ENCODE measurements around the gene PEG3. TPM values are rescaled to one million over a fixed set of nuclear protein-coding genes. Genes with fewer than 3 reads are reported as not detected.

Gene PEG3
- total and polyA plus RNA-seq, 2 experiments from 2014 or later, result not detected

DNA sequence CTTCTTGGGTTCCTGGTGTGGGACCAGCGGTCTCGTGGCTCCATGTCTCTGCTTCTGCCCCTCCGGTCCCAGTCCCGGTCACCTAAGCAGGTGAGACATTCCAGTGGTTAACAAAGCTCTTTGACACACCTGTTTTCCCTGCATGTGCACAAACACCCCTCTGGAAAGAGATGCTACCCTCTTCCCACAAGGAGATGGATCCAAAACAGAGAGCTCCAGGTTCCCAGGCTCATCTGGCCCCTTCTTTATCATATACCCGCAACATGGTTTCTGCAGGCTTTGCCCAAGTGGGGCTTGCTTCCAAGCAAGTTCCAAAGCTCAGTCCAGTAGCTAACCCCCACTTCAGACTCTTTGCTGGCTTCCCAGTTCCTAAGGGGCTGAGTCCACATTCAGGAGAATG is 17.8 kb downstream of the PEG3 start:
- no peaks in the 10 kb centered on the region for H3K4me1 ChIP-seq (ENCODE audit: insufficient read depth)
- H3K79me2 ChIP-seq (replicated peaks; ENCODE audit: insufficient read depth), result no peaks in the 10 kb centered on the region
- Mint-ChIP-seq H3K27ac (no peak overlapping the region), H3K4me3 (no peak overlapping the region), H3K9me3 (peaks cover 100% of the 10 kb centered on the region), H3K27me3 (ENCODE audit: insufficient read depth, low read depth, poor library complexity) (peaks cover 6% of the 10 kb centered on the region), H3K36me3 (ENCODE audit: low read depth) (peaks cover 46% of the 10 kb centered on the region), H3K4me1 (no peaks in the 10 kb centered on the region)
- no peak overlapping the region for H3K4me2 ChIP-seq
- H3F3A ChIP-seq (replicated peaks; ENCODE audit: low read depth), result no peaks in the 10 kb centered on the region
- ATAC-seq (no peak), DNase-seq (ENCODE audit: low spot score) (no peak)
- no peak overlapping the region for H3K4me3 ChIP-seq
- H2AFZ ChIP-seq, result no peak overlapping the region
- peaks cover 9% of the 10 kb centered on the region; the same call in 1 of the 2 replicates for H3K36me3 ChIP-seq (ENCODE audit: insufficient read depth)
- TF ChIP-seq, protein P1, sequence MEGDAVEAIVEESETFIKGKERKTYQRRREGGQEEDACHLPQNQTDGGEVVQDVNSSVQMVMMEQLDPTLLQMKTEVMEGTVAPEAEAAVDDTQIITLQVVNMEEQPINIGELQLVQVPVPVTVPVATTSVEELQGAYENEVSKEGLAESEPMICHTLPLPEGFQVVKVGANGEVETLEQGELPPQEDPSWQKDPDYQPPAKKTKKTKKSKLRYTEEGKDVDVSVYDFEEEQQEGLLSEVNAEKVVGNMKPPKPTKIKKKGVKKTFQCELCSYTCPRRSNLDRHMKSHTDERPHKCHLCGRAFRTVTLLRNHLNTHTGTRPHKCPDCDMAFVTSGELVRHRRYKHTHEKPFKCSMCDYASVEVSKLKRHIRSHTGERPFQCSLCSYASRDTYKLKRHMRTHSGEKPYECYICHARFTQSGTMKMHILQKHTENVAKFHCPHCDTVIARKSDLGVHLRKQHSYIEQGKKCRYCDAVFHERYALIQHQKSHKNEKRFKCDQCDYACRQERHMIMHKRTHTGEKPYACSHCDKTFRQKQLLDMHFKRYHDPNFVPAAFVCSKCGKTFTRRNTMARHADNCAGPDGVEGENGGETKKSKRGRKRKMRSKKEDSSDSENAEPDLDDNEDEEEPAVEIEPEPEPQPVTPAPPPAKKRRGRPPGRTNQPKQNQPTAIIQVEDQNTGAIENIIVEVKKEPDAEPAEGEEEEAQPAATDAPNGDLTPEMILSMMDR (conservative IDR thresholded peaks at IDR 0.05; ENCODE audit: low read depth in 2 of 2), result no peak
- TF ChIP-seq CREB1 (CRISPR knock-in tag; IDR thresholded peaks at IDR 0.05; ENCODE audit: low read depth) (no peak), EZH2 (IDR thresholded peaks at IDR 0.05; ENCODE audit: low read depth, unreplicated experiment) (no peak), STAT1 (IDR thresholded peaks at IDR 0.05; ENCODE audit: unreplicated experiment) (no peak), JUNB (IDR thresholded peaks at IDR 0.05; ENCODE audit: unreplicated experiment) (no peak), ZNF331 (CRISPR knock-in tag; IDR thresholded peaks at IDR 0.05; ENCODE audit: low read depth) (no peak), POLR2AphosphoS5 (IDR thresholded peaks at IDR 0.05; ENCODE audit: low read depth) (no peak), EZH2phosphoT487 (IDR thresholded peaks at IDR 0.05; ENCODE audit: unreplicated experiment) (no peak), ZNF114 (CRISPR knock-in tag; IDR thresholded peaks at IDR 0.05) (no peak), NANOG (IDR thresholded peaks at IDR 0.05; ENCODE audit: borderline replicate concordance) (no peak)
- TF ChIP-seq, protein P2, sequence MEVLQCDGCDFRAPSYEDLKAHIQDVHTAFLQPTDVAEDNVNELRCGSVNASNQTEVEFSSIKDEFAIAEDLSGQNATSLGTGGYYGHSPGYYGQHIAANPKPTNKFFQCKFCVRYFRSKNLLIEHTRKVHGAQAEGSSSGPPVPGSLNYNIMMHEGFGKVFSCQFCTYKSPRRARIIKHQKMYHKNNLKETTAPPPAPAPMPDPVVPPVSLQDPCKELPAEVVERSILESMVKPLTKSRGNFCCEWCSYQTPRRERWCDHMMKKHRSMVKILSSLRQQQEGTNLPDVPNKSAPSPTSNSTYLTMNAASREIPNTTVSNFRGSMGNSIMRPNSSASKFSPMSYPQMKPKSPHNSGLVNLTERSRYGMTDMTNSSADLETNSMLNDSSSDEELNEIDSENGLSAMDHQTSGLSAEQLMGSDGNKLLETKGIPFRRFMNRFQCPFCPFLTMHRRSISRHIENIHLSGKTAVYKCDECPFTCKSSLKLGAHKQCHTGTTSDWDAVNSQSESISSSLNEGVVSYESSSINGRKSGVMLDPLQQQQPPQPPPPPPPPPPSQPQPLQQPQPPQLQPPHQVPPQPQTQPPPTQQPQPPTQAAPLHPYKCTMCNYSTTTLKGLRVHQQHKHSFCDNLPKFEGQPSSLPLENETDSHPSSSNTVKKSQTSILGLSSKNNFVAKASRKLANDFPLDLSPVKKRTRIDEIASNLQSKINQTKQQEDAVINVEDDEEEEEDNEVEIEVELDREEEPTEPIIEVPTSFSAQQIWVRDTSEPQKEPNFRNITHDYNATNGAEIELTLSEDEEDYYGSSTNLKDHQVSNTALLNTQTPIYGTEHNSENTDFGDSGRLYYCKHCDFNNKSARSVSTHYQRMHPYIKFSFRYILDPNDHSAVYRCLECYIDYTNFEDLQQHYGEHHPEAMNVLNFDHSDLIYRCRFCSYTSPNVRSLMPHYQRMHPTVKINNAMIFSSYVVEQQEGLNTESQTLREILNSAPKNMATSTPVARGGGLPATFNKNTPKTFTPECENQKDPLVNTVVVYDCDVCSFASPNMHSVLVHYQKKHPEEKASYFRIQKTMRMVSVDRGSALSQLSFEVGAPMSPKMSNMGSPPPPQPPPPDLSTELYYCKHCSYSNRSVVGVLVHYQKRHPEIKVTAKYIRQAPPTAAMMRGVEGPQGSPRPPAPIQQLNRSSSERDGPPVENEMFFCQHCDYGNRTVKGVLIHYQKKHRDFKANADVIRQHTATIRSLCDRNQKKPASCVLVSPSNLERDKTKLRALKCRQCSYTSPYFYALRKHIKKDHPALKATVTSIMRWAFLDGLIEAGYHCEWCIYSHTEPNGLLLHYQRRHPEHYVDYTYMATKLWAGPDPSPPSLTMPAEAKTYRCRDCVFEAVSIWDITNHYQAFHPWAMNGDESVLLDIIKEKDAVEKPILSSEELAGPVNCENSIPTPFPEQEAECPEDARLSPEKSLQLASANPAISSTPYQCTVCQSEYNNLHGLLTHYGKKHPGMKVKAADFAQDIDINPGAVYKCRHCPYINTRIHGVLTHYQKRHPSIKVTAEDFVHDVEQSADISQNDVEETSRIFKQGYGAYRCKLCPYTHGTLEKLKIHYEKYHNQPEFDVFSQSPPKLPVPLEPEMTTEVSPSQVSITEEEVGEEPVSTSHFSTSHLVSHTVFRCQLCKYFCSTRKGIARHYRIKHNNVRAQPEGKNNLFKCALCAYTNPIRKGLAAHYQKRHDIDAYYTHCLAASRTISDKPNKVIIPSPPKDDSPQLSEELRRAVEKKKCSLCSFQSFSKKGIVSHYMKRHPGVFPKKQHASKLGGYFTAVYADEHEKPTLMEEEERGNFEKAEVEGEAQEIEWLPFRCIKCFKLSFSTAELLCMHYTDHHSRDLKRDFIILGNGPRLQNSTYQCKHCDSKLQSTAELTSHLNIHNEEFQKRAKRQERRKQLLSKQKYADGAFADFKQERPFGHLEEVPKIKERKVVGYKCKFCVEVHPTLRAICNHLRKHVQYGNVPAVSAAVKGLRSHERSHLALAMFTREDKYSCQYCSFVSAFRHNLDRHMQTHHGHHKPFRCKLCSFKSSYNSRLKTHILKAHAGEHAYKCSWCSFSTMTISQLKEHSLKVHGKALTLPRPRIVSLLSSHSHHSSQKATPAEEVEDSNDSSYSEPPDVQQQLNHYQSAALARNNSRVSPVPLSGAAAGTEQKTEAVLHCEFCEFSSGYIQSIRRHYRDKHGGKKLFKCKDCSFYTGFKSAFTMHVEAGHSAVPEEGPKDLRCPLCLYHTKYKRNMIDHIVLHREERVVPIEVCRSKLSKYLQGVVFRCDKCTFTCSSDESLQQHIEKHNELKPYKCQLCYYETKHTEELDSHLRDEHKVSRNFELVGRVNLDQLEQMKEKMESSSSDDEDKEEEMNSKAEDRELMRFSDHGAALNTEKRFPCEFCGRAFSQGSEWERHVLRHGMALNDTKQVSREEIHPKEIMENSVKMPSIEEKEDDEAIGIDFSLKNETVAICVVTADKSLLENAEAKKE (CRISPR knock-in tag; IDR thresholded peaks at IDR 0.05), result no peak
- TF ChIP-seq, protein P3, sequence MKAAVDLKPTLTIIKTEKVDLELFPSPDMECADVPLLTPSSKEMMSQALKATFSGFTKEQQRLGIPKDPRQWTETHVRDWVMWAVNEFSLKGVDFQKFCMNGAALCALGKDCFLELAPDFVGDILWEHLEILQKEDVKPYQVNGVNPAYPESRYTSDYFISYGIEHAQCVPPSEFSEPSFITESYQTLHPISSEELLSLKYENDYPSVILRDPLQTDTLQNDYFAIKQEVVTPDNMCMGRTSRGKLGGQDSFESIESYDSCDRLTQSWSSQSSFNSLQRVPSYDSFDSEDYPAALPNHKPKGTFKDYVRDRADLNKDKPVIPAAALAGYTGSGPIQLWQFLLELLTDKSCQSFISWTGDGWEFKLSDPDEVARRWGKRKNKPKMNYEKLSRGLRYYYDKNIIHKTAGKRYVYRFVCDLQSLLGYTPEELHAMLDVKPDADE (IDR thresholded peaks at IDR 0.05), result no peak
- TF ChIP-seq, protein P4, sequence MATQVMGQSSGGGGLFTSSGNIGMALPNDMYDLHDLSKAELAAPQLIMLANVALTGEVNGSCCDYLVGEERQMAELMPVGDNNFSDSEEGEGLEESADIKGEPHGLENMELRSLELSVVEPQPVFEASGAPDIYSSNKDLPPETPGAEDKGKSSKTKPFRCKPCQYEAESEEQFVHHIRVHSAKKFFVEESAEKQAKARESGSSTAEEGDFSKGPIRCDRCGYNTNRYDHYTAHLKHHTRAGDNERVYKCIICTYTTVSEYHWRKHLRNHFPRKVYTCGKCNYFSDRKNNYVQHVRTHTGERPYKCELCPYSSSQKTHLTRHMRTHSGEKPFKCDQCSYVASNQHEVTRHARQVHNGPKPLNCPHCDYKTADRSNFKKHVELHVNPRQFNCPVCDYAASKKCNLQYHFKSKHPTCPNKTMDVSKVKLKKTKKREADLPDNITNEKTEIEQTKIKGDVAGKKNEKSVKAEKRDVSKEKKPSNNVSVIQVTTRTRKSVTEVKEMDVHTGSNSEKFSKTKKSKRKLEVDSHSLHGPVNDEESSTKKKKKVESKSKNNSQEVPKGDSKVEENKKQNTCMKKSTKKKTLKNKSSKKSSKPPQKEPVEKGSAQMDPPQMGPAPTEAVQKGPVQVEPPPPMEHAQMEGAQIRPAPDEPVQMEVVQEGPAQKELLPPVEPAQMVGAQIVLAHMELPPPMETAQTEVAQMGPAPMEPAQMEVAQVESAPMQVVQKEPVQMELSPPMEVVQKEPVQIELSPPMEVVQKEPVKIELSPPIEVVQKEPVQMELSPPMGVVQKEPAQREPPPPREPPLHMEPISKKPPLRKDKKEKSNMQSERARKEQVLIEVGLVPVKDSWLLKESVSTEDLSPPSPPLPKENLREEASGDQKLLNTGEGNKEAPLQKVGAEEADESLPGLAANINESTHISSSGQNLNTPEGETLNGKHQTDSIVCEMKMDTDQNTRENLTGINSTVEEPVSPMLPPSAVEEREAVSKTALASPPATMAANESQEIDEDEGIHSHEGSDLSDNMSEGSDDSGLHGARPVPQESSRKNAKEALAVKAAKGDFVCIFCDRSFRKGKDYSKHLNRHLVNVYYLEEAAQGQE (IDR thresholded peaks at IDR 0.05; ENCODE audit: unreplicated experiment), result no peak
- no peaks in the 10 kb centered on the region for H3K9me2 ChIP-seq (ENCODE audit: insufficient read depth)
- H3K27ac ChIP-seq (ENCODE audit: low read depth), result no peak overlapping the region
- no peaks in the 10 kb centered on the region for H4K20me1 ChIP-seq (replicated peaks; ENCODE audit: insufficient read depth)
- no peaks in the 10 kb centered on the region for H3K27me3 ChIP-seq (ENCODE audit: insufficient read depth)
